Left ventricle myocardium inferior (tissue), 1 donor: Measurements from ENCODE around the gene DLG5. TPM values are rescaled to one million over a fixed set of nuclear protein-coding genes. Genes with fewer than 3 reads are reported as not detected.

Source experiments
- DNase-seq: peaks from one replicate; pipeline ENCODE4 v3.0.0-alpha.2; 2020
- H3K27ac ChIP-seq: fragments of 200-600 bp; replicated peaks from 2 replicates; pipeline ENCODE4 v1.8.0; 2021
- H3K27me3 ChIP-seq: fragments of 200-600 bp; 2 replicates; pipeline ENCODE4 v1.8.0; 2021; ENCODE audit warnings: low read depth
- H3K36me3 ChIP-seq: fragments of 200-600 bp; 2 replicates; pipeline ENCODE4 v1.8.0; 2021
- H3K4me1 ChIP-seq: fragments of 200-600 bp; 2 replicates; pipeline ENCODE4 v1.8.0; 2021
- H3K4me3 ChIP-seq: fragments of 200-600 bp; 2 replicates; pipeline ENCODE4 v1.8.0; 2021; ENCODE audit warnings: mild to moderate bottlenecking, moderate library complexity
- H3K9me3 ChIP-seq: fragments of 200-600 bp; replicated peaks from 2 replicates; pipeline ENCODE4 v1.8.0; 2021
- CTCF ChIP-seq: fragments of 200-600 bp; IDR thresholded peaks from 2 replicates; pipeline ENCODE4 v1.8.0; 2021; ENCODE audit warnings: antibody characterized with exemption, mild to moderate bottlenecking, borderline replicate concordance
- intact Hi-C: fragments of 100-400 bp; cut with micrococcal nuclease; formaldehyde crosslinking; loops from one replicate; pipeline ENCODE4 v1.11.0; 2022
- total RNA-seq: library from RNA; stranded (reverse); fragmentation: NEBNext Ultra II Directional; extraction: Animal tissue kit (Norgen Biotek cat#: 25700); gene quantifications from one replicate; pipeline ENCODE4 v1.2.1, GENCODE V29; 2021
- donor health status: DM: no; HTN: yes; CAD: no; lungs with severe emphysema.

DLG5 gene
- total RNA-seq, 1 donor from 2014 or later = 8.9 TPM

GRCh38 chr10:77857272-77857671, 69.3 kb downstream of the DLG5 start:
- intact Hi-C loops = loop anchor here (10.0 kb wide), 1 partner anchor 128 kb away; no protein-coding TSS in a partner anchor
- no peaks in the 10 kb centered on the region for H3K4me1 ChIP-seq
- TF ChIP-seq CTCF = no peak
- no peaks in the 10 kb centered on the region for H3K27me3 ChIP-seq
- no peak for DNase-seq
- peaks cover 23% of the 10 kb centered on the region for H3K36me3 ChIP-seq
- no peak overlapping the region for H3K27ac ChIP-seq
- no peak overlapping the region for H3K4me3 ChIP-seq
- no peaks in the 10 kb centered on the region for H3K9me3 ChIP-seq

DNA sequence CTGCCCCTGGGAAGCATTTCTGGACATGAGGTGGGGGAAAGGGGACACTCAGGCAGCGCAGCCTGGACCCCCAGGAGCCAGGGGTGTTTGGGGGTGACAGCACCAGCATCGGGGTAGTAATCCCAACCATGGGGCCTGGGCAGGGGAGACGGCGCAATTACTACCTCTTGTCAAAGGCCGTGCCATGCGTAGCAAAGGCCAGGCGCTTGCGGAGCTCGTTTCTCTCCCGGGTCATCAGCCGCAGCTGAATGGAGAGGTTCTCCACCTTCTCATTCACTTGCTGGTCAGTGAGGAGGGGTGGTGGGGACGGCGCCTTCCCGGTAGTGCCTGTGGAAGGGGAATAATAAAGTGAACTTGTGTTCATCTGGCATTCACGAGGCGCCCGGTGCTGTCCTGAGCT, 70.0 kb downstream of the DLG5 start:
- Histone ChIP-seq H3K4me3 (no peak overlapping the region), H3K27ac (no peak overlapping the region), H3K4me1 (no peaks in the 10 kb centered on the region), H3K9me3 (no peaks in the 10 kb centered on the region), H3K27me3 (no peaks in the 10 kb centered on the region), H3K36me3 (peaks cover 29% of the 10 kb centered on the region)
- intact Hi-C loops = loop anchor here (10.0 kb wide), 1 partner anchor 128 kb away; no protein-coding TSS in a partner anchor
- TF ChIP-seq CTCF = no peak
- no peak for DNase-seq

DNA sequence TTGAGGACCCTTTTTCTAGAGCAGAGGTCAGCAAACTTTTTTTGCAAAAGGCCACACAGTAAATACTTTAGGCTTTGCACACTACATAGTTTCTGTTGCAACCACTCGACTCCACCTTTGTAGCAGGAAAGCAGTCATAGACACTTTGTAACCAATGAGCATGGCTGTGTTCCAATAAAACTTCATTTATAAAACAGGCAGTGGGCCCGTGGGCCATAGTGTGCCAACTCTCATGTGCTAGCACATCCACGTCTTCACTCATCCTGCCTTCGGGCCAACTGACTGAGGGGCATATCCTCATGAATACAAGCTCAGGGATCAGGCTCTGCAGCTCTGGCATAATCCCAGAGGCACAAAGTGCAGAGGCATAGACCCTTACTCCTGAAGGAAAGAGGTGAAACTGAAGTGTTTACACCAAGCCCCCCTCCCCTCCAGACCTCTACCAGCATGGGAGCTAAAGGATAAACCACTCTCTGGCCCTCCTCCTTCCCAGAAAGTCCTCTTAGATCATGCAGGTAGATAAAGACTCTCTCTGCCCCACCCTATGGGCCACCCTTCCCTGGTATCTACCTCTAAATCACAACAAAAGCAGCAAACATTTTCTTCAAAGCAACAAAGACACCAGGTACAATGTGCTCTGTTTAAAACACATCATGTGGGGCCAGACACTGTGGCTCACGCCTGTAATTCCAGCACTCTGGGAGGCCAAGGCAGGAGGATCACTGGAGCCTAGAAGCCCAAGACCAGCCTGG, 71.0 kb downstream of the DLG5 start:
- no peak for DNase-seq
- TF ChIP-seq CTCF = no peak
- Histone ChIP-seq H3K27me3 (no peaks in the 10 kb centered on the region), H3K27ac (no peak overlapping the region), H3K4me3 (no peak overlapping the region), H3K4me1 (no peaks in the 10 kb centered on the region), H3K9me3 (no peaks in the 10 kb centered on the region), H3K36me3 (peaks cover 29% of the 10 kb centered on the region)
- intact Hi-C loops = loop anchor here (10.0 kb wide), 1 partner anchor 129 kb away; no protein-coding TSS in a partner anchor

- no peak for TF ChIP-seq CTCF
- no peak for DNase-seq
- H3K4me1 ChIP-seq = no peaks in the 10 kb centered on the region
- H3K9me3 ChIP-seq = no peaks in the 10 kb centered on the region
- H3K36me3 ChIP-seq = peaks cover 32% of the 10 kb centered on the region
- intact Hi-C loops = loop anchor here (10.0 kb wide), 1 partner anchor 131 kb away; no protein-coding TSS in a partner anchor
- no peaks in the 10 kb centered on the region for H3K27me3 ChIP-seq
- no peak overlapping the region for H3K4me3 ChIP-seq
- H3K27ac ChIP-seq = no peak overlapping the region
Observed at GRCh38 chr10:77854115-77854514, 72.4 kb downstream of the DLG5 start.

GRCh38 chr10:77853256-77853655, 73.3 kb downstream of the DLG5 start:
- no peak for TF ChIP-seq CTCF
- H3K4me3 ChIP-seq = no peak overlapping the region
- intact Hi-C loops = loop anchor here (10.0 kb wide), 1 partner anchor 132 kb away; no protein-coding TSS in a partner anchor
- H3K36me3 ChIP-seq = peaks cover 33% of the 10 kb centered on the region
- H3K4me1 ChIP-seq = no peaks in the 10 kb centered on the region
- no peak for DNase-seq
- H3K9me3 ChIP-seq = no peaks in the 10 kb centered on the region
- H3K27me3 ChIP-seq = no peaks in the 10 kb centered on the region
- no peak overlapping the region for H3K27ac ChIP-seq
